Forelimb muscle (tissue), 1 donor: ENCODE measurements around the gene FKBP5. TPM values are rescaled to one million over a fixed set of nuclear protein-coding genes. Genes with fewer than 3 reads are reported as not detected.
"Not testable (repeated sequence)": the region's sequence is repeated elsewhere in the genome, so short reads cannot be mapped to it uniquely, and the experiment has no call there.

Experiments
- DNase-seq: peaks from one replicate; pipeline ENCODE4 v3.0.0-alpha.2; 2013; ENCODE audit warnings: low read depth
- polyA plus RNA-seq: library from polyadenylated mRNA; unstranded; fragments of 120-200 nt; gene quantifications from one replicate; pipeline ENCODE4 v1.2.1, GENCODE V29; 2013; ENCODE audit not compliant: insufficient read length

FKBP5 gene
- polyA plus RNA-seq, 1 donor = 16.9 TPM

GRCh38 chr6:35691027-35691824 is 2.5 kb upstream of the FKBP5 start:
- no peak for DNase-seq

GRCh38 chr6:35690484-35690883 is 1.8 kb upstream of the FKBP5 start:
- DNase-seq = no peak

- not testable (repeated sequence) for DNase-seq
Measured at GRCh38 chr6:35690006-35690405, 1.3 kb upstream of the FKBP5 start.

GRCh38 chr6:35687658-35688604 is 784 bp downstream of the FKBP5 start:
- no peak for DNase-seq

GRCh38 chr6:35686873-35687555 is 1.7 kb downstream of the FKBP5 start:
- no peak for DNase-seq

- DNase-seq = no peak
Measured at GRCh38 chr6:35686436-35686835, 2.3 kb downstream of the FKBP5 start.

- no peak for DNase-seq
Measured at GRCh38 chr6:35683267-35683666, 5.4 kb downstream of the FKBP5 start.

- DNase-seq = no peak
Measured at GRCh38 chr6:35681298-35681697, 7.4 kb downstream of the FKBP5 start.

- no peak for DNase-seq
Measured at GRCh38 chr6:35679399-35679798, 9.3 kb downstream of the FKBP5 start.

- DNase-seq = no peak
Measured at GRCh38 chr6:35678814-35679213, 9.9 kb downstream of the FKBP5 start.

- DNase-seq = no peak
Measured at GRCh38 chr6:35678021-35678654, 10.6 kb downstream of the FKBP5 start.

- DNase-seq = no peak
Measured at GRCh38 chr6:35677456-35677855, 11.3 kb downstream of the FKBP5 start.

GRCh38 chr6:35675871-35676459 is 12.8 kb downstream of the FKBP5 start:
- no peak for DNase-seq

- no peak for DNase-seq
Measured at GRCh38 chr6:35674594-35674993, 14.1 kb downstream of the FKBP5 start.

- DNase-seq = no peak
Measured at GRCh38 chr6:35673755-35674154, 15.0 kb downstream of the FKBP5 start.

- DNase-seq = not testable (repeated sequence)
Measured at GRCh38 chr6:35673284-35673666, 15.4 kb downstream of the FKBP5 start.

- not testable (repeated sequence) for DNase-seq
Measured at GRCh38 chr6:35670453-35670852, 18.3 kb downstream of the FKBP5 start.

- no peak for DNase-seq
Measured at GRCh38 chr6:35669451-35670045, 19.2 kb downstream of the FKBP5 start.

GRCh38 chr6:35668744-35669450 is 19.8 kb downstream of the FKBP5 start:
- DNase-seq = no peak

GRCh38 chr6:35668096-35668495 is 20.6 kb downstream of the FKBP5 start:
- DNase-seq = no peak
